ENCODE data around the gene RFC5.
"Not testable (repeated sequence)": the region's sequence is repeated elsewhere in the genome, so short reads cannot be mapped to it uniquely, and the experiment has no call there.

Gene RFC5

DNA sequence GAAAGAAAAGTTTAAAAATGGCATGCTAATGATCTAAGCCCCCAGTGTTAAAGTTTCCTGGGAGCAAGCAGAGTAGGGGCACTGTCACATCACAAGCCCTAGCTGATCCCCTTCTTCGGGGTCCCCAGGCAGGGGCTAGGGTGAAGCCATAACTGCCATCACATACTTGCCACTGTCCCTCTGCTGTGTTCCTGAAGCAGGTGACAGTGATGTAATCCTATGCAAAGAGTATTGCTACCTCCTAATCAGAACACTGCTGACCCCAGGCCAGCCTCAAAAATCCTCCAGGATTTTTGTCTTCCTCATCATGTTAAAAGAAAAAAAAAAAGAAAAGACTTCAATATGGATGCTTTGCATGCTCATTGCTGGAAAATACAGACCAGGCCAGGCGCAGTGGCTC lies 1.2 kb upstream of the RFC5 start:
- no peak for DNase-seq (ENCODE audit: low read depth in 1 of 2, low spot score in 1 of 2)

DNA sequence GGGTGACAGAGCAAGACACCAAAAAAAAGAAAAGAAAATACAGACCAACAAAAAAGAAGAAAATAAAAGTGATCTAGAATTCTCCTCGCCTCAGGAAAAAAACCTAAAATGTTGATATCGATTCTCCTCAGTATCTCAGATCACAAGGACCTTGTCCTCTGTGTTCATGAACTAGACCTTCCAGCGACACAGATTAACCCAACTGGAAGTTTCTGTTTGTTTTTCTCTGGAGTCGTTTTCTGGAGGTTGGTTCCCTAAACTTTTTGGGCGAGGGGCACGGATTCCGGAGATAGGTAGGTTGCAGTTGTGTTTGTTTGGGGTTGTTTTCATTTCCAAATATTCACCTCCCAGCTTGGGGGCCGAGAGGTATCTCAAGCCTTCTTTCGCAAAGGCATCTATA lies 559 bp upstream of the RFC5 start:
- DNase-seq (ENCODE audit: low read depth in 1 of 2, low spot score in 1 of 2), result no peak

DNA sequence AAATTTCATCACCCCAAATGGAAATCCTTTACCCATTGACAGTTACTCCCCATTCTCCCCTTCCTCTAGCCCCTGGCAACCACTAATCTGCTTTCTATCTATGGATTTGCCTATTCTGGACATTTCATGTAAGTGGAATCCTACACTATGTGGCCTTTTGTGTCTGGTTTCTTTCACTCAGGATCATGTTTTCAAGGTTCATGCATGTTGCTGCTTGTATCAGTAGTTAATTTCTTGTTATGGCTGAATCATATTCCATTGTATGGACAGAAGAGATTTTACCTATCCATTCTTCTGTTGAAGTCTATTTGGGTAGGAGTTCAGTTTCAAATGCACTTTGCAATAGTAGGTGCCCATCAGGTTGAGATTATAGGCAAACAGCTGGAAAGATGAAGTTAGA lies 1.4 kb downstream of the RFC5 start:
- DNase-seq (ENCODE audit: low read depth in 1 of 2, low spot score in 1 of 2), result no peak

DNA sequence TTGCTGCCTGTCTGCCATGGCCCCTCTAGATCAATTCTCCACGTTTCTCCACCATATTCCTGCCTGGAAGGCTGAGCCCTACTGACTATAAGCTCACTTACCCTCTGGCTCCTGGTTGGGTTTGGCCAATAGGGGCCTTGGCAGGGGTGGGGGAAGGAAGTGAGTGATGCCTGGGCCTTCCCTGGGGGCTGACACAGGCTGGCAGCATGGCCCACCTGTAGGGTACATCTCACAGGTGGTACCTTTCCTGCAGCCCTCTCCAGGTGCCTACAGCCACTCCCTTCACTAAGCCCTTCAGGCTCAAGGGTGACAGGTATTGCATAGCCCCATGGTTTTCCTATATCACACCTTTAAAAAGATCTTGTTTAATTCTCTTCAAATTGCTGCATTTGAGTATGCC lies 3.5 kb downstream of the RFC5 start:
- DNase-seq (ENCODE audit: low read depth in 1 of 2, low spot score in 1 of 2), result no peak

DNA sequence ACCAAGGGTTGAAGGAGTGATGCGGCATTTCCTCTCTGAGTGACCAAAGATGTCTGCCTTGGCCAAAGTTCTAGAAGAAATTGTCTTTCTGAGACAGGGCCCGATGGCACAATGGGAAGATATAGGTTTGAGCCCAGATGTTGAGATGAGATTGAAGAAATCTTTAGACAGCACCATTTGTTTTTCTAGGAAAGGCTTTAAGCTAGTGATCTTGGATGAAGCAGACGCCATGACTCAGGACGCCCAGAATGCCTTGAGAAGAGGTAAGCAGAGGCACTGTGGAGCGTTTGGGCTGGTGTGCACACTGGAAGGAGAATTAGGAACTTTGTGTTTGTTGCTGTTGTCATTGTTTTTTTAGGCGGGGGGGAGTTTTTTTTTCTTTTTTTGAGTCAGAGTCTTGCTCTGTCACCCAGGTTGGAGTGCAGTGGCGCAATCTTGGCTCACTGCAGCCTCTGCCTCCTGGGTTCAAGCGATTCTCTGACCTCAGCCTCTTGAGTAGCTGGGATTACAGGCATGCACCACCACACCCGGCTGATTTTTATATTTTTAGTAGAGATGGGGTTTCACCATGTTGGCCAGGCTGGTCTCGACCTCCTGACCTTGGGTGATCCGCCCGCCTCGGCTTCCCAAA lies 5.7 kb downstream of the RFC5 start:
- not testable (repeated sequence) for DNase-seq (ENCODE audit: low read depth in 1 of 2, low spot score in 1 of 2)

DNA sequence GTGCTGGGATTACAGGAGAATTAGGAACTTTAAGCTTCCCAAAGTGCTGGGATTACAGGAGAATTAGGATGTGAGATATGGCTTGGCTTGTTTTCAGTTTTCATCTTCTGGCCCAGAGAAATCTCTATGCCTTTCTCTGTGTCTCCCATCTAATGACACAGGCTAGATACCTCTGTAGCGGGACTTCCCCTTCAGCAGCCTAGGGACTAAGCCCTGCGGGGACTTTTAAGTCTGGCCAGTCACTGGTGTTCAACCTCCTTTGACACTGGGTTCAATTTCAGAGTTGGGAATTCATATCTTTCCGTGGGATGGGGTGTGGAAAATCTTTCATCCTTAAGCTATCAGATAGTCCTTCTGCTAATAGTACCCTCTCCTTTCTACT lies 6.2 kb downstream of the RFC5 start:
- no peak for DNase-seq (ENCODE audit: low read depth in 1 of 2, low spot score in 1 of 2)

DNA sequence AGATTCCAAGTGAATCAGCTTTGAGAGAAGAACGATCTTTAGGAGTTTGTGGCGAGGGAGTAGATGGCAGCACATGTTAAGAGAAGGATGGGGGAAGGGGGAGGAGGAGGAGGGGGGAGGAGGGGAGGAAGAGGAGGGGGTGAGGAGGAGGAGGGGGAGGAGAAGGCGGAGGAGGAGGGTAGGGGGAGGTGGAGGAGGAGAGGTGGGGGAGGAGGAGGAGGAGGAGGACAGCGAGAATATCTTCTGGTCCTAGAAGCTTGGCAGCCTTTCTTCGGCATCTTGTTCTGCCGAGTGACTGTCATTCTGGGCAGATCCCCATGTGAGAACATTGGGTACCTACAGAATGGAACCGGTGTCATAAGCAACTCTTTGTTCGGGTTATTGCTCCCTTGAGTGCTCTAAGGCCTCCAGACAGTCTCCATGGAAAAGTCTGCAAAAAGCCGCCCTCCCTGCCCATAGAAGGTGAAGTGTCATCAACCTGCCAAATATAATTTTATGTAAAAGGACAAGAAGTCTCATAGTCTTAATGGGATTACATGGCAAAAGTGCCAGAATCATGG lies 6.9 kb downstream of the RFC5 start:
- no peak for DNase-seq (ENCODE audit: low read depth in 1 of 2, low spot score in 1 of 2)

DNA sequence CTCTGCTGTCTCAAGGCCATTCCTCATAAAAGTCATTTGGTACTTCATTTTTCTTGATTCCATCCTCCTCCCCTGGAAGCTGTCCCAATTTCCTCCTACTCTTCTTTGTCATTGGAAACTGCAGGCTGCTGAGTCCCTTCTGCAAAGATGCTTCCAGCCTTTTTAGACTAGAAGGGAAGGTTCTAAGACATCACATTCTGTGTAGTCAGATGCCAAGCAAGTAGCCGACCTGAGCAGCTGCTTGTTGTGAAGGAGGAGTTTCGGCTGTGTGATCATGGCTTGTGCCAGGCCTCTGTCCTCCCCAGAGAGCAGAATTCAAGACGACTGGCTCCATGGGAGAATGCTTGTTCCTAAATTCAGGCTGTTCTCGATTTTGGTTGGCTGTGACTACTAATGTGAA lies 8.7 kb downstream of the RFC5 start:
- no peak for DNase-seq (ENCODE audit: low read depth in 1 of 2, low spot score in 1 of 2)

DNA sequence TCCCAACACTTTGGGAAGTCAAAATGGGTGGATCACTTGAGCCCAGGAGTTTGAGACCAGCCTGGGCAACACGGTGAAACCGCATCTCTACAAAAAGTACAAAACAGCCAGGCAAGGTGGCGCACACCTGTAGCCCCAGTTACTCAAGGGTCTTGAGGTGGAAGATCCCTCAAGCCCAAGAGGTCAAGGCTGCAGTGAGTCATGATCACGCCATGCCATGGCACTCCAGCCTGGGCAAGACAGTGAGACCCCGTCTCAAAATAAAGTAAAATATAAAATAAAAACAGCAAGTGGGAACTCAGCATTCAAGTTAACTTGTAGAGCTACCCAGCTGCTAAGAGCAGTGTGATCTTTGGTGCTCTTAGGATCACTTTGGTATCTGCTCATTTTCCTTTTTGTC lies 12.7 kb downstream of the RFC5 start:
- DNase-seq (ENCODE audit: low read depth in 1 of 2, low spot score in 1 of 2), result no peak

DNA sequence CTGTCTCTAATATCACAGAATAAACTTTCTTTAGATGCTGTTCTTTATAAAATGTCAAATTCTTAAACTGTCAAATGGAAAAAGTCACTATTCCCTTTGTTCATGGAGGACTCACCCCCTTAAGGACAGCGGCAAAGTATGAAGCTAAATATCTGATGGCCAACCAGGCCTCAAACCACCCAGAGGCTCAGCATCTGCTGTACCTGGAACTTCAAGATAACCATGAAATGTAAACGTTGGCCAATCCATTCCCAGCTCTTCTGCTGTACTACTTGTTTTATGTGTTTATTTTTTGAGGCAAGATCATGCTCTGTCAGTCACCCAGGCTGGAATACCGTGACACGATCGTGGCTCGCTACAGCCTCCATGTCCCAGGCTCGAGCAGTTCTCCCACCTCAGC lies 15.7 kb downstream of the RFC5 start:
- no peak for DNase-seq (ENCODE audit: low read depth in 1 of 2, low spot score in 1 of 2)

DNA sequence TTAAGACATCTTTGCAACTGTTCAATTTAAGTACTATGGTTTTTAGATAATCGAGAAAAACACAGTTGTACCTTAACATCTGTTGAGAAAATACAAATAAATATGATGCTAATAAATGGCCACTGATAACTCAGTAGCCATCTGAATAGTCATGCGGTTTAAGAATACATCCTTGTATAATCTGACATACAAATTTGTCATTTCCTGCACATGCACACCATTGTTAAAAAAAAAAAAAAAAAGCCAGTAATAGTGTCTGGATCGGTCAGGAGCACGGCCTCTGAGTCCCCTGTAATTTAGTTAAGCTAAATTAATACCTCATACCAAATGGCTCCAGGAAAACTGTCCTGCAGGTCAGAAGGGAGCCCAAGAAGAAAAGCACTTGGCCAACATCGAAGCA lies 16.8 kb downstream of the RFC5 start:
- no peak for DNase-seq (ENCODE audit: low read depth in 1 of 2, low spot score in 1 of 2)

DNA sequence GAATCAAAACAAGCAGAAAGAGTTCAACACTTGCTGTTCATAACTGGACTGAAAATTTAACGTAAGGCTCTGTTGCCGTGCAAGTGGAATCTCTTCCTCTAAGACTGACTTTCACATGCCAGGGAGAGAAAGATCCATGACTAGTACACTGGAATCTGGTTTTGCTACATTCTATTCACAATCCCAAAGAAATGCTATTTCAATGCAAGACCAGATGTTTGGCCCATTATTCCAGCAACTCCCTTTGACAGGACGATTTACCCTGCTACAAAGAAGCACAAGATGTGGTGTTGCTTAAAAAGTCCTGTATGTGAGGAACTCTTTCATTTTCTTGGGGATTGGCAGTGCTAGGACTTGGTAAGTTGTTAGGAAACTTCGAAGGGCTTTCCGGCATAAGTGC lies 17.4 kb downstream of the RFC5 start:
- DNase-seq (ENCODE audit: low read depth in 1 of 2, low spot score in 1 of 2), result no peak

DNA sequence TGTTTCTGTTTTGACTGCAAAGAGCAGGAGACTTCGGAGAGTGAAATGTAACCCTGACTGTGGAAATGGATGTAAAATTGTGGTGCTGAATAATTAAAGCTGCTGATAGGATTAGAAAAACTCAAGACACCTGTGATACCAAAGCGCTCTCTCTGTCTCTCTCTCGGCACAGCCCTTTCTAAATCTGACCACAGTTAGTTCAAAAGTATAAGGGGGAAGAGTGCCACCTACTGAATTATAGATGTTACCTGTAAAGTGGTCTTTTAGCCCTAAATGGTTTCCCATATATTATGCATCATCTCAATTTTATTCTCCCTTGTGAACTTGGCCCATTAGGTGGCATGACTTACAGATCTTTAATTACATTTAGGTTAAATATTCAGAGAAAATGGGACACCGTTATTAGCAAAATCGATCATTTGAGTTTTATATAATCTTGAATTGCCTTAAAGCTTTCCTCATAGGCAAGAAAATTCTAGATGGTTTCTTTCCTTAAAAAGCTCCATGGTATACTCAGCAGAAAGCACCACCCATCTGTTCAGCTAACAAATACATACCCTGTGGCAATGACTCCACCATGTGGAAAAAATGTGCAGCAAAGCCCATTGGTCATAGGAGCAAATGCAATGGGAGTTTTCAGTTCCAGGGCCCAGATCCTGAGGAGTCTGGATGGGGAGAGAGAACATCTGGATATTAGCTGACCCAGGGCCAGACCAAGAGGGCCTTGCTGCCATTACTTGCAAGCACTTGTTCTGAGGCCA lies 18.1 kb downstream of the RFC5 start:
- DNase-seq (ENCODE audit: low read depth in 1 of 2, low spot score in 1 of 2), result no peak

DNA sequence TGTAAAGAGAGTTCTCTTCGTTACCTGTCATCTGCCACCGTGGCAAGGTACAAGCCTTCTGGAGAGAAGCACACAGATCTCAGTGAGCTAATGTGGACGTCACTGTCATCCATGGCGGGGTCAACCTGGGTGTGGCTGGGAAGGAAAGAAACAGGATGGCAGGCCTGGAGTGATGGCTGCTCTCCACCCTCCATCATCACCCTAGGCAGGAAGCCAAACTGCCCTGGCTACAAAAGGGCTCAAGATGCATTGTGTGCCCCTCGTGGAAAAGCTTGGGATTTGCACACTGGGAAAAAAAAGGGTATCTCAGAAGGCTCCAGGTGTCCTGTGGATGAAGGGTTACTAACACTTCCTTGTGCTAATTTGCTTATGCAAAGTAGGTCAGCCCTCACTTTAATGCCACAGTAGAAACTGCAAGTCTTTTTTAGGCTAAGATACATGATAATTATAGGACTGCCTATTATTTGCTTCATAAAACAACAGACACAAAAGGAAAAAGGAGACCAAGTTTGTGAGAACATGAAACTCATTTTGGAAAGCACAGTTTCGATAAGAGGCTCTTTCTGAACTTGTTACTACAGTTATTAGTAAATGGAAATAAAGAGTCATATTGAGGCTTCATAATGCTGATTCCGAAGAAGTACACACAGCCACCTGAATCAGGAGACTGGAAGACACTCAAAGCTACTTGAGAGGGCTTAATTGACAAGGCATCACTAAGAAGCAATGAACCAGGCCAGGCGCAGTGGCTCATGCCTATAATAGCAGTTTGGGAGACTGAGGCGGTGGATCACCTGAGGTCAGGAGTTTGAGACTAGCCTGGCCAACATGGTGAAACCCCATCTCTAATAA lies 18.9 kb downstream of the RFC5 start:
- no peak for DNase-seq (ENCODE audit: low read depth in 1 of 2, low spot score in 1 of 2)

DNA sequence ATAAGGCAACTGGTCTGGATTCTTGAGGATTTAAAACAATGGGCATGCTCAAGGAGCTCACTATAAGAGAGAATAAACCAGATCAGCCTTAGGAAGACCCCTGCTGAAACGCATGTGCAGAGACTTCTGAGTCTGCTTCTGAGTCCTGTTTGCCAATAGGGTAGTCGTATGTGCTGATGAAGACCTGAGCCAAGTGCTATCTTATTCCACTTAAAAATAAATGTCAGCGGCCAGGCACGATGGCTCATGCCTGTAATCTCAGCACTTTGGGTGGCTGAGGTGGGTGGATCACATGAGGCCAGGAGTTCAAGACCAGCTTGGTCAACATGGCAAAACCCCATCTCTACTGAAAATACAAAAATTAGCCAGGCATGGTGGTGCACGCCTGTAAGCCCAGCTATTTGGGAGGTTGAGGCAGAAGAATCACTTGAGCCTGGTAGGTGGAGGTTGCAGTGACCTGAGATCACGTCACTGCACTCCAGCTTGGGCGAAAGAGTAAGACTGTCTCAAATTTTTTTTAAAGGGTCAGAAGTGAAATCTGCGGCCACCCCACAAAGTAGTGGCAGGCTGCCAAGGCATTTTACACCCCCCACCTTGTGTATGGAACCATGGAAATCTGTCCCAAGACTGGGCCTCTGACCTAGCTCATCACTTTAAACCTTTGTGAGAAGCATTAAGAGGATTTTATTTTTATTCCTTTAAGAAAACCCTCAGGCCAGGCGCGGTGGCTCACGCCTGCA lies 20.3 kb downstream of the RFC5 start:
- DNase-seq (ENCODE audit: low read depth in 1 of 2, low spot score in 1 of 2), result no peak

DNA sequence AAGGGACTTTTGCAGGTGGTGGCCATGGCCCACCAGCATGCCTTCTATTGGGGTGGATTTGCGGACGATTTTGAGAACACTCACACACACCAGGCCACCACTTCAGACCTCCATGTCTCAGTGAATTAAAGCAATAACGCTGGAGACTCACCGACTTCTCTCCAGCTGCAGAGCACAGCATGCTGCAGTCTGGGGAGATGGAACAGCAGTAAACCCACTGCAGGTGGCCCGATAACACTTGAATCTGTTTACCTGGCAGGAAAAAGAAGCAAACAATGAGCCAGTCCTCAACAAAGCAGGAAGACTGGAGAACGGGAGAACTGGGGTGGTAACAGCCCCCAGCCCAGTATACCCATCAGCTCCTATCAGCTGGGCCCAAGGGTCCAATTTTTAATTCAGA lies 21.6 kb downstream of the RFC5 start:
- no peak for DNase-seq (ENCODE audit: low read depth in 1 of 2, low spot score in 1 of 2)

DNA sequence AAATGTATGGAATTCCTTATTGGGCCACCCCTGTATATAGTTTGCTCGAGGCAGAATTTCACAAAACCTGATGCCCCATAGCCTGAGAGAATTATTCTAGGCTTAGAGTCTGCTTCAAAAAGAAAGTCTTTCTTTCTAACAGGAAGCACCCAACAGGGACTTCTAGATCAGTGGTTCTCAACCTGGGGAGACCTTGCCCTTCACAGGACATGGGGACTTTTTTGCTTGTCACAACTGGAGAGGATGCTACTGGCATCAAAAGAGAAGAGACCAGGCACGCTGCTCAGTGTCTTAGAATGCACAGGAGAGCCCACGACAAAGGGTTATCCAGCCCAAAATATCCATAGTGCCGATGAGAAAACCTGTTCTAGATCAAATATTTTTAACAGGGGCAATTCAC lies 25.6 kb downstream of the RFC5 start:
- DNase-seq (ENCODE audit: low read depth in 1 of 2, low spot score in 1 of 2), result no peak

DNA sequence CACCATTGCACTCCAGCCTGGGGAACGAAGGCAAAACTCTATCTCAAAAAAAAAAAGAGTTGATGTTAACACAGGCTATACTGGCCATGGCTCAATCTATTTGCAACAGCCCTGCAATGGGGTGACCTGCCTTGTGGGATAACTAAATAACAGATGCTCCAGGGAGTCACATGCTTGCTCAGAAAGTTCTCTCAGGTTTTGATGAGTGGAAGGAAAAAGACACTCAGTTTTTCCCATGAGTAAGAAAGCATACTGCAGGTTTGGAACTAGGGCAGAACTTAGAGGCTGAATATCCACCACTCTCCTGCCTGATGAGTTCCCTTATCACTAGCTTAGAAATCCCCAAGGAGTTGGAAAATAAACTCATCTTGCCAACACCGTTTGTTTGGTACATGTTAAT lies 27.6 kb downstream of the RFC5 start:
- no peak for DNase-seq (ENCODE audit: low read depth in 1 of 2, low spot score in 1 of 2)

DNA sequence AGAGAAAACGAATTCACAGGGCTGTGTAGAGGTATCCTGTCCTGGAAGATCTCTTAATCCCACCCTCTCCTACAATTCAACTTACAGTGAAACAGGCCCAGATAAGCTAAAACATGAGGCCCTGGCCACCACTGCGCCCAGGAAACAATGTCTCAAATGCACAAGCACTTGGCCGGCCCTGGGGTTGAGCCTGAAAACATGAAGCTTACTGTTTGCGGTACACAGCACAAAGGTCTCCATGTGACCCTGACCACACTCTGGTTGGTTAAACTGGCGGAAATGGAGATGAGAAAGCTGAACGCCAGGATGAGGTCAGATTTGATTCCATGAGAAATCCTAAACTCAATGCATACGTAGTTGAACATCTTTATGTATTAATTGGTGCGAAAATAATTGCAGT lies 28.1 kb downstream of the RFC5 start:
- DNase-seq (ENCODE audit: low read depth in 1 of 2, low spot score in 1 of 2), result no peak

DNA sequence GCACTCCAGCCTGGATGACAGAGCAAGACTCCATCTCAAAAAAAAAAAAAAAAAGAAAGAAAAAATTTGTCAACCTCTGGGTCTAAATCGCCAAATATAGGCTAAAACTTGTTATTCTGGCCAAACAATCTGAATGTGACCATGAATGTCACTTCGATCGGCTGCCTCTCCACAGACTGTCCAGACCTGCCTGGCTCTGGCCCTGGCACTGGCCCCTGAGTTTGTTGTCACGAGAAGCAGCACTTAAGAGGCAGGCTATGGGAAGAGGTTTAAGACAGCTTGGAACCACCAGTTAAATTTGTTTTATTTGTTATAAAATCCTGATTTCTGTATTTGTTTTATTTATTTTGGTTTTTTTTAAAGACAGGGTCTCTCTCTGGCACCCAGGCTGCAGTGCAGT lies 29.9 kb downstream of the RFC5 start:
- no peak for DNase-seq (ENCODE audit: low read depth in 1 of 2, low spot score in 1 of 2)

Data from activated CD4-positive, alpha-beta T cell treated with anti-CD3 and anti-CD28 coated beads, Interleukin-2, amount 50 U/mL, for 24 hours (primary cell).